AG08395 (cell line): ENCODE measurements around the gene TPCN1.

Experiments
- DNase-seq: peaks from one replicate; pipeline ENCODE4 v3.0.0; 2012; ENCODE audit warnings: mixed read lengths, low spot score

Gene TPCN1

GRCh38 chr12:113339540-113339939 is 118.3 kb downstream of the TPCN1 start:
- DNase-seq = no peak

GRCh38 chr12:113340061-113340460 is 118.8 kb downstream of the TPCN1 start:
- no peak for DNase-seq

DNA sequence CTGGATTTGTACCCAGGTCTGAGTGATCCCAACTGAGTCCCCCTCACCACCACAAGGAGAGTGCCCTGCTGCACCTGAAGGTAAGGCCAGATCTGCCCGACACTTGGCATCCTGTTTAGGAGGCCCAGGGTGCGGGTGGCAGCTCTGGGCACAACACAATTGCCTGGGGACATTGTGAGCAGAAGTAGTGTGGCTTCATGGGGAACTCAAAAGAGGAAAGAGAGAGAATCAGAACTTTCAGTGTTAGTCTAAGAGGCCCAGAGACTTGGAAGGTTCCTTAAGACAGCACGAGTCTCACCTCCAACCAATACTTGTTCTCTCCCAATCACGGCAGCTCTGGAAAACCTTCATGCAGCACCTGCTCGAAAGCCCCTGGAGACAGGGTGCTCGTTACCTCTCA is 120.3 kb downstream of the TPCN1 start:
- DNase-seq = no peak

GRCh38 chr12:113345318-113345717 is 124.1 kb downstream of the TPCN1 start:
- DNase-seq = no peak

DNA sequence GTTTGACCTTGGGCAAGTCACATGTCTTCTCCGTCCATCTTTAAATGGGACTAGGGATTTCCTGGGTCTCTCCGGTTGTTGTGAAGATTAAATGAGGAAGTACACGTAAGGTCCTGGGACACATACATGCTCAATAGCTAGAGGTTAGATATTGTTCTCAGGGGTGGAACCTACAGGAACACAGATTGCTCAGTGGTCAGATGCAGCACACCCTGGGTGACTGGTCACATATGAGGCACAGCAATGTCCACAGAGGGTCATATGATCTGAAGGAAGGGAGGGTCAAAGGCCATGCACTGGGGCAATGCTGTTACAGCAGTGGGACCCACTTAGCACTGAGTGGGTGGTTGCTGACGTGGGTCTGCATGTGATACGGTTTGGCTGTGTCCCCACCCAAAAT is 125.1 kb downstream of the TPCN1 start:
- DNase-seq = no peak

DNA sequence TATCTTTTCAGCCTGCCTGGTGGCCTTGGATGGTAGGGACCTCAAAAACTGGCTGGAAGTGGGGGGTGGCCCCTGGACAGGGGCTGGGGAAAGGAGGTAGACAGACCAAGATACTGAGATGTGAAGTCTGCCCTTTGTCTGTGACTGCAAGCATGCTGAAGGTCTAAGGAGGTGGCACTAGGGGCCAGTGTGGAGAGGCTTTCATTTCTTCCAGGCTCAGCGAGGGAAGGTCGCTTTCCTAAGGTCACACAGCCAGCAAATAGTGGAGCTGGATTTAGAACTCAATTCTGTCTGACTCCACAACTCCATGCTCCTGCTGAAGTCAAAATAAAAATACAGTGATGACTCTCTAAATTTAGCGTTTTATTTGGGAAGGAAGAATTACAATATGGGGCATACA is 125.8 kb downstream of the TPCN1 start:
- DNase-seq = no peak

DNA sequence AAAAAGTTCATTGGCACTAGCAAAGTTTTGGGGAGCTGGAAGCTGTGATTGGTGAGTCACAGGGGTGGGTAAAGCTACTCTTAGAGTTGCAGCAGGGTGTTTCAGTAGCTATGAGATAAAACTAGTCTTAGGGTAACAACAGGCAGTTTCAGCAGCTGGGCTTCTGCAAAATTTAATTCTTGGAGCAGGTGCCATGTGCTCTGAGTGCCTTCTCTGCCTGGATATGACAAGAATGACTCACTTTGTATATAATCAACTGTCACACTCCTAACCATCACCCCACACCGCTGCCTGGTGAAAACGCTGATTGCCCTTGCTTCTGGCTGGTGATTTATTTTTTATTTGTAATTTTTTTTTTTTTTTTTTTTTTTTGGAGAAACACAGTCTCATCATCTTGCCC is 126.6 kb downstream of the TPCN1 start:
- no peak for DNase-seq
